ENCODE data around the gene TGIF2.

DNA sequence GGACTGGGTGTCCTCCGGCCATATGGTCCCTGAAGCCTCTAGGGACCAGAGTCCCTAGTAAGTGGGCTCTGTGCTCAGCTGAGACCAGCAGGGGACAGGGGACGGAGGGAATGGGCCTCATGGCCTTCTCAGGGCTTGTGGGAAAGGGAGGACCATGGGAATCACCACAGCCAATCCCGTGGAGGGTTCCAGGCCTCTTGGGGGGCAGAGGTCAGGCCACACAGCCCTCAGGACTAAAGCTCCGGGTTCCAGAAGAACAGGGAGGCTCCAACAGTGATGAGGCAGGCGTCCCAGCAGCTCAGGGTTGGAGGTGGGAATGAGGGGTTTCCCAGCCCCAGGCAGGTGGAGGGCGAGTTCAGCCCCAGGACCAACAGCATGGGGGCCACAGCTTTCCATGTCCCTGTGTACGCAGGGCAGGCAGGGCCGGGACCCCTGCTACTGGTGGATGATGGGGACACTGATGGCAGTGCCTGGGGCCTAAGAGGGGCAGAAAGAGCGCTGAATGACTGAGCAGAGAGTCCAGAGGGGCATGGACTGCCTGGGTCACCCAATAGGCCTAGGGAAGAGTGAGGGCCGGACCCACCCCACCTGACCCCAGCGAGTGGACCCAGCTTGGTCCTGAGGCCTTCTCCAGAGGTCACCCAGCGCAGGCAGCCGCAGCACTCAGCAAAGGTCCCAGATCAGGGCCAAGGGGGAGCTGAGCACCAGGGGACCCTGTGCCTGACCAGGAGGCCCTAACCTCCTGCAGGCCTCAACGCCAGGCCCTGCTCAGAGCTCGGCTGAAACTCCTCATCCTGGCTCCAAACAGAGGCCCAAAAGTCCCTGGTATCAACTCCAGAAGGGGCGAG is 23.2 kb upstream of the TGIF2 start:
- no peak for TF ChIP-seq CTCF (IDR thresholded peaks at IDR 0.05)
- TF ChIP-seq EP300 (IDR thresholded peaks at IDR 0.05) = no peak
- TF ChIP-seq POLR2A (IDR thresholded peaks at IDR 0.05) = no peak

Data from upper lobe of left lung (tissue), 4 donors.